NCI-H526 treated with DMSO at 0.1 percent for 48 hours (cell line): ENCODE data around the gene HDX.
"Not testable (repeated sequence)": the region's sequence is repeated elsewhere in the genome, so short reads cannot be mapped to it uniquely, and the experiment has no call there.

Source experiments
- DNase-seq: peaks from one replicate; lab custom pipeline; 2025; lab: John Stamatoyannopoulos, UW

HDX gene

GRCh38 chrX:84339507-84340364, 162.5 kb downstream of the HDX start:
- DNase-seq = no peak

DNA sequence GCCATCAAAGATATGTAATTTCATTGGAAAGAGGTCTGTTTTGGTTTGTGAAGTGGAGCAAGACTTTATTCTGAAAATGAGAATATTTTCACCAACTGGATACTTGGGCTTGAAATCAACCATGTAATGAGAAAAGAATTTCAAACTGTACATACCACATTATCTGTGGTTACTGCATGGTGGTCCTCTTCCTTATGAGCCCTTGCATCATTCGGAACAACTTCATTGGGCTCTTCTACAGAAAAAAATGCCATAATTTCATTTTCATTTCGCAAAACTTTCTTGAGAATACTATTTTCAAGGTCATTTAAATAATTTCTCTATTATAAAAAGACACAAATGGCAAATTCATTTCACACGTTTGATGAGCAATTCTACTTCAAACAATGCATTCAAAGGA, 165.6 kb downstream of the HDX start:
- no peak for DNase-seq

DNA sequence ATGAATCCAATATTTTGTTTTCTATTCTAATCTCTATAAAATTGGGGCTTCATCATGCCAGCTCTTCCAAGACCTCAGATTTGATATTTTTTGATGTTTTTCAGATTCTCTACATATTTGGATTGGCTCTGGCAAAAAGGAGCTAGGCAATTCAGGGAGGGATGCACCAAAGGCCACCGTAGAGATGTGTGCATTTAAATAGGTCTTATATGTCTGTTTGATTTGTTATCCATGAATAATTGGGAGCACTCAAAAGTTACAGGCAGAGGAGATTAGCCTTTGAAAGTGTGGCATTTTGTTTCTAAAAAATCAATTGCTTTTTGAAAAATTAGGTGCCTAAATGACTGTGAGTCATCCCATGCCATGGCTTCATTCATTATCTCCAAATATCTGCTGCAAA, 167.1 kb downstream of the HDX start:
- no peak for DNase-seq

DNA sequence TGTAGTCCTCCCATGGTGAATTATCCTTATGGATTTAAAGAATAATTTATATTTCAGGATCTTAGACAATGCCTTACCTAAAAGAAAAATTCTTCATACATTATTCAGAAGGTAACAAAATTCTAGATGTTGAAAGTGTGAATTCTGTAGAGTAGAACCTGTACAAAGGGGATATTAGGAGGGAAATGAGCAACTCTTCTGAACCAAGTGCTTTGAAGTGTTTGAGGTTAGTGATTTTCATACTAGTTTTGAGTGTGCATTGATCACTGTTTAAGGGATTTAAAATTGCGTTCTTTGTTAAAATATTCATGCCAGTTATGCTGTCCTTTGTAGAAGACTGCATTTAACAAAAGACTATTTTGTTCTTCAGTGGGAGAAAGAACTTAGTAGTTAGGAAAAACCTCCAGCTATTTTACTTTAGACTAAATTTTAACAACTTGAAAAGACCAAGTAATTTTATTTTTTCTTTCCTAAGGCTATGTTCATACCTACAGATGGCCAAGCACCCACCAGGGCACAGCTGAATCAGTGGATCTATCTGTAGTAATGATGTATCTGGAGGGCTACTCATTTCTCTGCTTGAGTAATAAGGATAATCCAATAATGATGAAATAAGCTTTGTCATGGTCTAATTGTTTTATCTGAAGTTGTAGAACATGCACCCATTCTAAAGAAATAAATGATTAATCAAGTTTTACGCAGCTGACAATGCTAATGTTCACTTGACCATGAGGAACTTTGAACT, 180.0 kb downstream of the HDX start:
- DNase-seq = no peak

DNA sequence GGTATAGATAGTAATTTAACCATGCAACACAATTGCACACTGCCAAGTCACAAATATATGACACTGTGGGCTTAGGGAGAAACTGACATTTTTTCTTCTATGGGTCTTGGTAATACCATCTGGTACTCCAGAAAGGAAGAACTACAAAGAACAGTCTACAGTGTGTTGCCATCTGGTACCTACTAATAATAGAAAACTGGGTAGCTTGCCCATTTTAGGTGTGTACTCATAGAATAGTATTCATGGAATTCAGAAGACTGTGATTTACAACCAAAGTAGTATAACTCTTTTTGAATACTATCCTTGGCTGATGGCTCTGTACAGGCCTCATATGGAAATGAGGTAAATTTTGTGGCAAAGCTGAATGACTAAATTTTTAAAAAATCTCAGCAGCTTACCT, 181.6 kb downstream of the HDX start:
- no peak for DNase-seq

DNA sequence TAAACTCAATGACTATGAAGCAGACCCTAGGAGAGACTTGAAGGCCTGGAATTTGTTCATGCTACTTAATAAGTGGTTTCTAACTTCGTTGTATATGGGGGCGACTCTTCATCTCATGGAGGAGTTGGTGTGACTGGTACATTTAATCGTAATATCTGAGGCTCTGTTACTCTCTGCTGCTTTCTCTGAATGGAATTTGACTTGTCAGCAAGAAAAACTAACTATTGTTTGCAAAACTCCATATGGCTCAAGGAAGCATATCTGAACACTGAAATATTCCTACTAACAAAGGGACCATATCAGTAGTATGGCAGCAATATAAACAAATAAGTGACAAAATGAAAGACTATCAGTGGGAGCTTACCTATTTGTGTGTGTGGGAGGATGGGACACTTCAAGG, 182.2 kb downstream of the HDX start:
- DNase-seq = no peak

DNA sequence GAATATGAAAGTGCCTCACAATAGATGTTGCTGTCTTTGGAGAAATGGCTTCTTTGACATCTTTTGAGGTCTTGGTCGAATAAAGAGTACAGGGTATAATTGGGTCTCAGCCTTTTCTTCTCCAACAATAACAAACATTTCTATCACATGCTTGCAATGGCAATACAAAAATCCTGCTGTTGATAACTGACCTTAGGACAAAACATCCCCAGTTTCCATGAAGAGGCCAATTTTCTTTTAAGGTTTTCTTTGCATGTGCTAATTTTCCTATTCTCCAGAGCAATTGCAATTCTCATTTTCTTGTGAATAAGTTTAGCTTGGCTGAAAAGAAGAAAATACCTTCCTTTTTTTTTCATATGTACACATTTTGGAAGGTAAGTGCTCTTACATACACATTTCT, 183.6 kb downstream of the HDX start:
- DNase-seq = no peak

DNA sequence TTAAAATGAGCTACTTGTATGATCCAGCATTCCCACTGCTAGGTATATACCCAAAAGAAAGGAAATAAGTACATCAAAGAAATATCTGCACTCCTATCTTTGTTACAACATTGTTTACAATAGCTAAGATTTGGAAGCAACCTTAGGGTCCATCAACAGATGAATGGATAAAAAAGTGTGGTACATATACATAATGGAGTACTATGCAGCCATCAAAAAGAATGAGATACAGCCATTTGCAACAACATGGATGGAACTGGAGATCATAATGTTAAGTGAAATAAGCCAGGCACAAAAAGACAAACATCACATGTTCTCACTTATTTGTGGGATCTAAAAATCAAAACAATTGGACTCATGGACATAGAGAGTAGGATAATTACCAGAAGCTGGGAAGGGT, 186.3 kb downstream of the HDX start:
- not testable (repeated sequence) for DNase-seq
